Measurements from ENCODE around the gene COMMD6.

Gene COMMD6

GRCh38 chr13:75554981-75555380 lies 17.3 kb upstream of the COMMD6 start:
- H3K4me1 ChIP-seq (ENCODE audit: low read length) = 0 out of 2 replicates have a peak, but pooled peaks cover 5% of the 10 kb centered on the region
- H3K4me3 ChIP-seq (ENCODE audit: low read length) = no peak overlapping the region
- no peaks in the 10 kb centered on the region for H3K9me3 ChIP-seq (replicated peaks; ENCODE audit: insufficient read depth, low read length)
- no peak overlapping the region for H3K4me2 ChIP-seq (ENCODE audit: low read depth, low read length)
- no peaks in the 10 kb centered on the region for H3K9me2 ChIP-seq (replicated peaks; ENCODE audit: insufficient read depth, low read length)
- no peaks in the 10 kb centered on the region for H3K27me3 ChIP-seq (replicated peaks; ENCODE audit: insufficient read depth, low read length)
- no peak overlapping the region for H3K27ac ChIP-seq (ENCODE audit: low read length)
- peaks cover 75% of the 10 kb centered on the region for H3K79me2 ChIP-seq (ENCODE audit: low read length)
- H3K36me3 ChIP-seq (replicated peaks; ENCODE audit: insufficient read depth, low read length) = peaks cover 4% of the 10 kb centered on the region; the same call in 1 of the 2 replicates
- no peak for TF ChIP-seq CTCF (IDR thresholded peaks at IDR 0.05; ENCODE audit: low read length)
- TF ChIP-seq EZH2 (optimal IDR thresholded peaks at IDR 0.05; ENCODE audit: low read depth, low read length) = no peak
- TF ChIP-seq EZH2phosphoT487 (IDR thresholded peaks at IDR 0.05; ENCODE audit: low read length) = no peak
- DNase-seq = no peak
- no peaks in the 10 kb centered on the region for H3F3A ChIP-seq (ENCODE audit: insufficient read depth, low read length)
- H2AFZ ChIP-seq (ENCODE audit: low read length) = no peak overlapping the region
- no peak overlapping the region for H3K9ac ChIP-seq (ENCODE audit: low read length)
- H4K20me1 ChIP-seq (ENCODE audit: insufficient read depth, low read length) = no peaks in the 10 kb centered on the region; the same call in 1 of the 2 replicates

DNA sequence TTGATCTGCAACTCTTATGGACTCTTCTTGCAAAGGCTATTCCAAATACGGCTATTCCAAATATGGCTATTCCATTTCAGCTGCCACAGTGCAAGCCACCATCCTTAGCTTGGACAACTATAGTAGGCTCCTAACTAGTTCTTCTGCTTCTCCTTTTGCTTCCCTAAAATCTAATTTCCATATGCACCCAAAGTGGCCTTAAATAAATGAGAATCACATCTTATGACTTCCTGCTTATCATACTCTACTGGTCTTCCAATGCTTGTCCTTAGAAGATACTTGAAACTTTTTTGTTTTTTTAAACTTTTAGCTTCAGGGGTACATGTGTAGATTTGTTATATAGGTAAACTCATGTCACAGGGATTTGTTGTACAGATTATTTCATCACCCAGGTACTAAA lies 16.8 kb upstream of the COMMD6 start:
- peaks cover 79% of the 10 kb centered on the region for H3K79me2 ChIP-seq (ENCODE audit: low read length)

DNA sequence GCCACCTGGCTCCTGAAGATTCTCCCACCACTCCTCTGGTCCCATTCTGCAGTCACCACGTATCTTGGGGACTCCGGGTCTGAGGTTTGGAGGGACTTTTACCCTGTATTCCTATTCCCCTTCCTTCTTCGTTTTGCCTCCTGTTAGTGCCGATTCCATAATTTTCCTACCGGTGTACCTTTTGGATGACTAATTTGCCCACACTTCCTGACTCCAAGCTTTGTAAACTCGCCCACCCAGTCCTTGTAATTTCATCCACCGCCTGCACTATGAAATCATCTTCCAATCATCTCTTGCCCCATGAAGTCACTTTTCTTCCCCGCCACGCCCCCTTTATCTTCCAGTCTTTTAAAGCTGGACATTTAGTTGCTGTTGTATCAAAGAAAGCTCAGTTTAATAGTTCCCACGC lies 12.5 kb upstream of the COMMD6 start:
- Histone ChIP-seq H3K9me2 (replicated peaks; ENCODE audit: insufficient read depth, low read length) (no peaks in the 10 kb centered on the region), H3K27me3 (replicated peaks; ENCODE audit: insufficient read depth, low read length) (no peaks in the 10 kb centered on the region), H3K9ac (ENCODE audit: low read length) (peak overlapping the region; percentile 90), H3K4me2 (ENCODE audit: low read depth, low read length) (peak overlapping the region; percentile 60), H3K9me3 (replicated peaks; ENCODE audit: insufficient read depth, low read length) (no peaks in the 10 kb centered on the region), H3K4me1 (ENCODE audit: low read length) (0 out of 2 replicates have a peak, but pooled peaks cover 5% of the 10 kb centered on the region), H4K20me1 (ENCODE audit: insufficient read depth, low read length) (no peaks in the 10 kb centered on the region), H3K36me3 (replicated peaks; ENCODE audit: insufficient read depth, low read length) (peaks cover 3% of the 10 kb centered on the region; the same call in 1 of the 2 replicates), H3K79me2 (ENCODE audit: low read length) (peaks cover 54% of the 10 kb centered on the region), H3K4me3 (ENCODE audit: low read length) (peak overlapping the region; percentile 80), H3F3A (ENCODE audit: insufficient read depth, low read length) (no peaks in the 10 kb centered on the region), H2AFZ (ENCODE audit: low read length) (peak overlapping the region; percentile 74), H3K27ac (ENCODE audit: low read length) (peak overlapping the region; percentile 69; the same call in 1 of the 2 replicates)
- peak; percentile 22 for DNase-seq
- no peak for TF ChIP-seq EZH2phosphoT487 (IDR thresholded peaks at IDR 0.05; ENCODE audit: low read length)
- TF ChIP-seq EZH2 (optimal IDR thresholded peaks at IDR 0.05; ENCODE audit: low read depth, low read length) = no peak
- no peak for TF ChIP-seq CTCF (IDR thresholded peaks at IDR 0.05; ENCODE audit: low read length)

More for the DNA sequence above, 16.8 kb upstream of the COMMD6 start:
- DNase-seq = no peak
- Histone ChIP-seq H4K20me1 (ENCODE audit: insufficient read depth, low read length) (no peaks in the 10 kb centered on the region), H3K4me1 (ENCODE audit: low read length) (0 out of 2 replicates have a peak, but pooled peaks cover 5% of the 10 kb centered on the region), H3K4me2 (ENCODE audit: low read depth, low read length) (no peak overlapping the region), H3F3A (ENCODE audit: insufficient read depth, low read length) (no peaks in the 10 kb centered on the region), H3K4me3 (ENCODE audit: low read length) (no peak overlapping the region), H3K27me3 (replicated peaks; ENCODE audit: insufficient read depth, low read length) (no peaks in the 10 kb centered on the region), H3K27ac (ENCODE audit: low read length) (no peak overlapping the region), H3K9me3 (replicated peaks; ENCODE audit: insufficient read depth, low read length) (no peaks in the 10 kb centered on the region), H3K36me3 (replicated peaks; ENCODE audit: insufficient read depth, low read length) (peaks cover 4% of the 10 kb centered on the region; the same call in 1 of the 2 replicates), H3K9me2 (replicated peaks; ENCODE audit: insufficient read depth, low read length) (no peaks in the 10 kb centered on the region), H3K9ac (ENCODE audit: low read length) (no peak overlapping the region), H2AFZ (ENCODE audit: low read length) (no peak overlapping the region)
- no peak for TF ChIP-seq EZH2 (optimal IDR thresholded peaks at IDR 0.05; ENCODE audit: low read depth, low read length)

Measured in MM.1S (cell line).